ENCODE data around the gene FHOD3.

FHOD3 gene

GRCh38 chr18:36492604-36493329 lies 195.3 kb downstream of the FHOD3 start:
- DNase-seq, result no peak

GRCh38 chr18:36493349-36494159 lies 196.0 kb downstream of the FHOD3 start:
- DNase-seq, result no peak

GRCh38 chr18:36494160-36494437 lies 196.6 kb downstream of the FHOD3 start:
- no peak for DNase-seq

- no peak for DNase-seq
These were observed 198.5 kb downstream of the FHOD3 start for GRCh38 chr18:36496022-36496421.

- DNase-seq, result no peak
These were observed 202.4 kb downstream of the FHOD3 start for GRCh38 chr18:36499938-36500337.

GRCh38 chr18:36501100-36501499 lies 203.6 kb downstream of the FHOD3 start:
- DNase-seq, result no peak

- no peak for DNase-seq
These were observed 206.0 kb downstream of the FHOD3 start for GRCh38 chr18:36503477-36503876.

GRCh38 chr18:36504928-36505327 lies 207.4 kb downstream of the FHOD3 start:
- DNase-seq, result no peak

- DNase-seq, result no peak
These were observed 208.2 kb downstream of the FHOD3 start for GRCh38 chr18:36505665-36506064.

- no peak for DNase-seq
These were observed 212.2 kb downstream of the FHOD3 start for GRCh38 chr18:36509646-36510197.

GRCh38 chr18:36511791-36512352 lies 214.4 kb downstream of the FHOD3 start:
- no peak for DNase-seq

- DNase-seq, result no peak
These were observed 216.0 kb downstream of the FHOD3 start for GRCh38 chr18:36513556-36513955.

- no peak for DNase-seq
These were observed 217.3 kb downstream of the FHOD3 start for GRCh38 chr18:36514778-36515177.

GRCh38 chr18:36516258-36516657 lies 218.7 kb downstream of the FHOD3 start:
- DNase-seq, result no peak

- no peak for DNase-seq
These were observed 219.2 kb downstream of the FHOD3 start for GRCh38 chr18:36516726-36517125.

- DNase-seq, result no peak
These were observed 221.3 kb downstream of the FHOD3 start for GRCh38 chr18:36518839-36519238.

GRCh38 chr18:36519358-36519757 lies 221.8 kb downstream of the FHOD3 start:
- no peak for DNase-seq

GRCh38 chr18:36522509-36522908 lies 225.0 kb downstream of the FHOD3 start:
- DNase-seq, result no peak

- no peak for DNase-seq
These were observed 228.4 kb downstream of the FHOD3 start for GRCh38 chr18:36525913-36526312.

- no peak for DNase-seq
These were observed 229.1 kb downstream of the FHOD3 start for GRCh38 chr18:36526611-36527010.

- DNase-seq, result no peak
These were observed 229.5 kb downstream of the FHOD3 start for GRCh38 chr18:36527051-36527450.

- no peak for DNase-seq
These were observed 230.4 kb downstream of the FHOD3 start for GRCh38 chr18:36527740-36528455.

GRCh38 chr18:36529747-36530146 lies 232.2 kb downstream of the FHOD3 start:
- no peak for DNase-seq

Data from stimulated activated CD4-positive, alpha-beta T cell treated with anti-CD3 and anti-CD28 coated beads, Interleukin-4, amount 100 ng/mL, for 4 hours (primary cell).